AG04449 (cell line): ENCODE data around the gene ADAM8.

Source experiments
- CTCF ChIA-PET: fragments of 350-600 bp; formaldehyde crosslinking; extraction: SDS; loops from one replicate; lab custom pipeline; 2021; ENCODE audit warnings: antibody characterized with exemption; lab: Yijun Ruan, JAX
- POLR2A ChIA-PET: fragments of 400-600, 350-600 bp; formaldehyde crosslinking; extraction: SDS; loops from one replicate; lab custom pipeline; 2020; ENCODE audit warnings: antibody characterized with exemption, inconsistent platforms; lab: Yijun Ruan, JAX
- DNase-seq: peaks from one replicate; pipeline ENCODE4 v3.0.0-alpha.2; 2010; ENCODE audit warnings: low read depth, low spot score
- H3K4me3 ChIP-seq: 2 replicates; pipeline ENCODE4 v1.5.1; 2011; ENCODE audit warnings: low read depth, mild to moderate bottlenecking, control low read depth, low read length
- TF ChIP-seq, protein P1 (sequence below): IDR thresholded peaks from one replicate; pipeline ENCODE4 v1.5.1; 2011; ENCODE audit warnings: mild to moderate bottlenecking, moderate library complexity, low read length, control low read depth, inconsistent platforms; ENCODE audit not compliant: insufficient read depth; ENCODE audit errors: missing control alignments

ADAM8 gene

GRCh38 chr10:133287832-133288500 lies 11.3 kb upstream of the ADAM8 start:
- CTCF ChIA-PET, result interaction anchor here (1.0 to 2.5 kb wide), 2 partner anchors 10 to 20 kb away, joined by 3 to 10 read pairs; no protein-coding TSS in a partner anchor
- TF ChIP-seq, protein P1, sequence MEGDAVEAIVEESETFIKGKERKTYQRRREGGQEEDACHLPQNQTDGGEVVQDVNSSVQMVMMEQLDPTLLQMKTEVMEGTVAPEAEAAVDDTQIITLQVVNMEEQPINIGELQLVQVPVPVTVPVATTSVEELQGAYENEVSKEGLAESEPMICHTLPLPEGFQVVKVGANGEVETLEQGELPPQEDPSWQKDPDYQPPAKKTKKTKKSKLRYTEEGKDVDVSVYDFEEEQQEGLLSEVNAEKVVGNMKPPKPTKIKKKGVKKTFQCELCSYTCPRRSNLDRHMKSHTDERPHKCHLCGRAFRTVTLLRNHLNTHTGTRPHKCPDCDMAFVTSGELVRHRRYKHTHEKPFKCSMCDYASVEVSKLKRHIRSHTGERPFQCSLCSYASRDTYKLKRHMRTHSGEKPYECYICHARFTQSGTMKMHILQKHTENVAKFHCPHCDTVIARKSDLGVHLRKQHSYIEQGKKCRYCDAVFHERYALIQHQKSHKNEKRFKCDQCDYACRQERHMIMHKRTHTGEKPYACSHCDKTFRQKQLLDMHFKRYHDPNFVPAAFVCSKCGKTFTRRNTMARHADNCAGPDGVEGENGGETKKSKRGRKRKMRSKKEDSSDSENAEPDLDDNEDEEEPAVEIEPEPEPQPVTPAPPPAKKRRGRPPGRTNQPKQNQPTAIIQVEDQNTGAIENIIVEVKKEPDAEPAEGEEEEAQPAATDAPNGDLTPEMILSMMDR, result no peak

DNA sequence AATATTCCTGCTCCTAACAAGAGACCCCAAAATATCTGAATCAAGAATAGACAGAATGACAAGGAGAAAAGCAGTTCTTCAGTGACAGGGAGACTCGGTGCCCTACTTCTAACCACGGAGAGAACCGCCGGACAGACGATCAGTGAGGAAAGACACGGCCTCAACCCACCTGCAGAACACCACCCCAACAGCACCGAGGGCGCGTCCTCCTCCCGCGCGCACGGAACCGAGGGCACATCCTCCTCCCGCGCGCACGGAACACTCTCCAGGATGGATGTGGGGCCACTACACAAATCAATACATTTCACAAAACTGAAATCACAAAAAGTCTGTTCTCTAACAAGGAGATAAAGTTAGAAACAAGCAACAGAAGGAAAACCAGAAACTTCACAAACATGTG lies 9.7 kb upstream of the ADAM8 start:
- TF ChIP-seq, protein P1, result no peak
- CTCF ChIA-PET, result interaction anchor here (1.1 kb wide), 1 partner anchor 21 kb away, joined by 3 read pairs; no protein-coding TSS in a partner anchor
- no peak overlapping the region for H3K4me3 ChIP-seq
- DNase-seq, result no peak
- POLR2A ChIA-PET, result no interaction called here

More at GRCh38 chr10:133287832-133288500, 11.3 kb upstream of the ADAM8 start:
- no peak for DNase-seq
- no peak overlapping the region for H3K4me3 ChIP-seq
- POLR2A ChIA-PET, result no interaction called here

GRCh38 chr10:133285217-133285616 lies 8.5 kb upstream of the ADAM8 start:
- ChIA-PET POLR2A (no interaction called here), CTCF (interaction anchor here (0.8 kb wide), 1 partner anchor 22 kb away, joined by 3 read pairs; no protein-coding TSS in a partner anchor)
- no peak overlapping the region for H3K4me3 ChIP-seq
- TF ChIP-seq, protein P1, result no peak
- no peak for DNase-seq

DNA sequence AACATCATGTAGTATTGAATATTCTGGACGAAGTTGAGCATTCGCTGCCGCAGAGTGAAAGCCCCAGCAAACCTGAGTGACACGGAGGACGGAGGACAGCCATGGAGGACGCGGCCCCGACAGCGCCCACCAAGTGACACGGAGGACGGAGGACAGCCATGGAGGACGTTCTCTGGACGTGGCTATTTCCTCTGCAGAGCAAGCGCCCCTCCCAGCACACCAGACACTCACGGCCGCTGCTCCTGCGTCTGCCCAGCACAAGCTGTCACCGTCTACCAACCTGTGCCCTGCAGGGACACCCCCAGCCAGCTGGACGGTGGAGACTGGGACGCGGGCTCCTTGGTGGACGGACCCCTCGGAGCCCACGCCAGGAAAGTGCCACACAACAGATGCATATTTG lies 7.3 kb upstream of the ADAM8 start:
- H3K4me3 ChIP-seq, result no peak overlapping the region
- ChIA-PET CTCF (no interaction called here), POLR2A (no interaction called here)
- TF ChIP-seq, protein P1, result no peak
- DNase-seq, result no peak

DNA sequence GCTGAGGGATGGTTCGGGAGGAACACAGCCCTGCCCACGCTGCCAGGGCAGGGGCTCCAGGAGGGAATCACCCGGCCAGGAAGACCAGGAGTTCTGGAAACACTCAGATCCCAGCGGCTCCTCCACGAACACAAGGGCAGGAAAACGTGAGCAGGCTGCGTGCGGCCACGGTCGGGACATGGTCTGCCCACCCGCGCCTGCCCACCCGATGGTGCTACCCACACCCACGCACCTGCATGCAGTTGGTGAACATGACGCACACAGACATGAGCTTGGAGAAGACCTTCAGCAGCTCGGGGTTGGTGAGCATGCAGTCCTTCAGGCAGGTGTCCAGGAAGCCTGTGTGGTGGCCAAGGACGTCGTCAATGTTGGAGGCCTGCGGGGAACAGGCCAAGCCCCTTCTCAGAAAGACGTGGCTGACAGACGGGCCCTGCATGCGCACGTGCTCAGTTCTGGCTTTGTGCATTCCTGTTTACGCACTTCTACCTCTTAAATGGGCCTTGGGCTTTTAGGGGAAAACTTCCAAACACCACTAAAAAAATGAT lies 6.2 kb upstream of the ADAM8 start:
- TF ChIP-seq, protein P1, result no peak
- ChIA-PET POLR2A (no interaction called here), CTCF (no interaction called here)
- no peak overlapping the region for H3K4me3 ChIP-seq
- no peak for DNase-seq

GRCh38 chr10:133281628-133282372 lies 5.1 kb upstream of the ADAM8 start:
- TF ChIP-seq, protein P1, result no peak
- CTCF ChIA-PET, result interaction anchor here (1.0 to 1.9 kb wide), 2 partner anchors 12 to 26 kb away, joined by 4 read pairs; no protein-coding TSS in a partner anchor
- POLR2A ChIA-PET, result interaction anchor here (0.6 kb wide), 2 partner anchors 133 to 618 kb away, joined by 3 read pairs; no protein-coding TSS in a partner anchor
- DNase-seq, result no peak
- no peak overlapping the region for H3K4me3 ChIP-seq
